GM19099 (cell line): ENCODE data around the gene RASAL3.

ENCODE experiments used
- POLR2A ChIP-seq: IDR thresholded peaks from 3 replicates; pipeline ENCODE4 v1.6.1; 2011; ENCODE audit warnings: low read depth; ENCODE audit not compliant: insufficient read length; ENCODE audit errors: extremely low read depth

RASAL3 gene

DNA sequence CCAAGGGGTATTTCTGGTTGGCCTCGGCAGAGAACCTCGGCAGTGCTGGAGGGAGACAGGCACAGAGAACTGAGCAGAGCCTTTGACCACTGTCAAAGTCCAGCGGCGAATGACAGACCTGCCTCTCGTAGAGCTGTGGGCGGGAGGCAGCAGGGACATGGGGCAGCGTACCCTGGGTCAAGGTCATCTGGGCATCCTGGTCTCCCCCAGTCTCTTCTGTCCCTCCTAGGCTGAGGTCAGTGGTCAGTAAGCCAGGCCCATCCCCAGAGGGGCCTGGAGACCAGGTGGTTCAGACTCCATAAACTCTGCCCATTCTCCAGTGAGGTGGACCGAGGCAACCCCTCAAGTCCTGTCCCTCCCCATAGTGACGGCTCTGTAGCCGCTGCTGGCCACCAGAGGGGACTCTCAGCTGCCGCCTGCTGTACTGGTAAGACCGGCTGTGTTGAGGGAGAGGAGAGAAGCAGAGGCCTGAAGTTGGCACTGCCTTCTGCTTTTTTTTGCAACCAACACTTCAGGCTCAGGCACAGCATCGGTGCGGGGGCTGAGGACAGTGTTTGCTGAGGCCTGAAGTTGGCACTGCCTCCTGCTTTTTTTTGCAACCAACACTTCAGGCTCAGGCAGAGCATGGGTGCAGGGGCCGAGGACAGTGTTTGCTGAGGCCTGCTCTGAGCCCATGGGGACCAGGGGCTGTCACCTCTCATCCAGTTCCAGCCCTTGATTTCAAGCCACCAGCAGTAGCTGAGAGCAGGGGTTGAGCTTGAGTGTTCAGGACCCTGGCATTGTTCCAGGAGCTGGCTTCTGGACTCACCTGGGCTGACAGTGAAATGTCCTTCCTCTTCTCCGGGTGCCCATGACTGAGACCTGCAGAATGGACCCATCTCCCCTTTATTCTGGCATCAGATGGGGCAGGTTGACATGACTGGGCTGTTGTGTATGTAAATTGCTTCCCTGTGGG is 15.3 kb upstream of the RASAL3 start, which contains the start of gene PGLYRP2:
TSS of gene PGLYRP2 (minus strand) at position 111 of the 955 bp plus-strand sequence. CDS start 130 bp downstream, outside the sequence.
- no peak for TF ChIP-seq POLR2A

DNA sequence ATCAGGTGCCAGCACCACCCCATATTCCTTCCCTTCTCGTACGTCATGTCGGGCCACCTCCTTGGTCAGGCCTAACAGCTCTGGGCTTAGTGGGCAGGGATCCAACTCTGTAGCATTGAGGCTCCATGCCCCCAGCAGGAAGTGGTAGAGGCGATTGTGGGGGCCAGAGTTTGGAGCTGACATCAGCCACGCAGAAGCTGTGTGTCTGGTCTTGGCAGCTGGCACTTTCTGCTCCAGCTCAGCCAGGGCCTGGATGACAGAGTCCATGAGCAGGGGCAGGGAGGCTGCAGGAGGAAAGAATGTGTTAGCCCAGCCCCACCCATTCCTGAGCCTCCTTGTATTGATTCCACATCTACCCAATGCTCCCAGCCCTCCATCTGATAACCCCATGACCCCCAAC is 12.0 kb upstream of the RASAL3 start:
- TF ChIP-seq POLR2A: no peak

DNA sequence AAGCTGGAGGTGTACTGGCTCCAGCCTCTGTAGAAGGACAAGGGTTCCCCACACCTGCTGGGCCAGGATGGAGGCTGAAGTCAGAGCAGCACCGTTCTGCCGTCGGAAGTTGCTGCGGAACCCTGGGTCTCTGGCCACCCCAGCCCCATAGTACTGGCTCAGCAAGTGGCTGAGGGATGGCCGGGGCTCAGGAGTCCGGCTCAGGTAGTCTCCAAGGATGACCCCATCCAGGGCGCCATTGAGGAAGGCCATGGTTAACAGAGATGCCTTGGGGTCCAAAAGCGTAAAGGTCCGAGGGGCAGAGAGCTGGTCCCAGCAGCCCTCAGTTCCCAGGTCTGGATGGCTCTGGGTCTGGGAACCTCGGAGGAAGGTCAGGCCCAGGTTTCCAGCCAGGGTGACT is 11.3 kb upstream of the RASAL3 start:
- no peak for TF ChIP-seq POLR2A

DNA sequence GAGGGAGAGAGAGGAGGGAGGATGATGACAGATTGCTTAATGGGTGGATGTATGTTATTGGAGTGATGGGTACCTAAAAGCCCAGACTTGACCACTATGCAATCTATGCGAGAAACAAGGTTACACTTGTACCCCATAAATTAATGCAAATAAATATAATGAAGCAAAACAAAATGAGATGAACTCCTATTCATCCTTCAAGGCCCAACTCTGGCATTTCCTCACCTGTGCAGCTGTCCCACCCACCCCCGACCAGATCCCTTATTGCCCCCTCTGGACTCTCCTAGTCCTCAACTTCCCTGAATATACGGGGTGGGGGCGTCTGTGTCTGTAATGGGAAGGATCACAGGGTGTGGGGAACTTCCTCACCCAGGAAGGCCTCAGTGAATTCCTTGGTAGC is 10.8 kb upstream of the RASAL3 start:
- TF ChIP-seq POLR2A: no peak

DNA sequence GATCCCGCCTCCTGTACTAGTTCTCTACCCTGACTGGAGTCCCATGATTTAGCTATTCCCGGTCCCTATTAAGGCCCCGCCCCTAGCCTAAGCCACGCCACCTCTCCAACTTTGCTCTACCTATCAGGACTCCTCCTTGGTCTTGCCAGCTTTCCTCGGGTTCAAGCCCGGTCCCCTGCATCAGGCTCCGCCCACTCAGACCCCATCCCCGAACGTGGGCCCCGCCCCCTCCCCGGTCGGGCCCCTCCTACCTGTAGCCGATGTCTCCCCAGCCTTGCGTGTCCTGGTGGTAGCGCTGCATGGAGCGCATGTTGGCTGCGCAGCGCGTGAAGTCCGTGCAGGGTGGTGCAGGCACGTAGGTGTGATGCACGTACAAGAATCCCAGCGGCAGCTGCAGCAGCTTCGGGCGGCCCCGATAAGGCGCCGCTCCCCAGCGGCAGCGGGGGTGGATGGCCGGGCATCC is 7.3 kb upstream of the RASAL3 start:
- no peak for TF ChIP-seq POLR2A

DNA sequence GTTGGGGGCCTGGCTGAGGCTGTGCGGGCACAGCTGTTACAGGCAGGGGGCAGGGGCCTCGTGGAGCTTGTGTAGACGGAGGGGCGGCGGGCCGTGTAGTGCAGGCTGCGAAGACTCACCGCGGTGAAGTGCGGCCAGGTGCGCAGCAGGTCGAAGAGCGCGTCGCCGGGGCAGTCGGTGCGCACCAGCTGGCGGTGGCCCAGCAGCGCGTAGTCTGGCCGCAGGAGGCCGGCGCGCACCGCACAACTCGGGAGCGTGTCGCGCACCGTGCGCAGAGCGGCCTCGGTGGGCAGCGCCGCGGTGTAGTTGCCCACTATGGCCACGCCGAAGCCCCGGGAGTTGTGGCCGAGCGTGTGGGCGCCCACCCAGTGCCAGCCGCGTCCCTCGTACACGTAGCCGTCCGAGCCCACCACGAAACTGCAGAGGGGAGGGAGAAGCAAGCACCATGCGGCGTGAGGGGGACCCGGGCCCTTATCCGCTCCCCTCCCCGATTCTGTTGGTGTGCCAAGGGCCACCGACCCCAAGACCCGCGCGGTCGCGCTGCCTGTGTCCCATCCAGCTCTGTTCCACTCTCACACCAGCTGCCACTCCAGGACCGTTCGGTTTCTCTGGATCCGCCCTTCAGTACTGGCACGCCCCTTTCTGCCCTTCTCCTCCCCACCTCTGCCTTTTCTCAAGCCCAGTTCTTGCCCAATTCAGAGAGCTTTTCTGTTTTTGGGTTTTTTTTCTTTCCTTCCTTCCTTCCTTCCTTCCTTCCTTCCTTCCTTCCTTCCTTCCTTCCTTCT is 5.4 kb upstream of the RASAL3 start:
- TF ChIP-seq POLR2A: no peak

DNA sequence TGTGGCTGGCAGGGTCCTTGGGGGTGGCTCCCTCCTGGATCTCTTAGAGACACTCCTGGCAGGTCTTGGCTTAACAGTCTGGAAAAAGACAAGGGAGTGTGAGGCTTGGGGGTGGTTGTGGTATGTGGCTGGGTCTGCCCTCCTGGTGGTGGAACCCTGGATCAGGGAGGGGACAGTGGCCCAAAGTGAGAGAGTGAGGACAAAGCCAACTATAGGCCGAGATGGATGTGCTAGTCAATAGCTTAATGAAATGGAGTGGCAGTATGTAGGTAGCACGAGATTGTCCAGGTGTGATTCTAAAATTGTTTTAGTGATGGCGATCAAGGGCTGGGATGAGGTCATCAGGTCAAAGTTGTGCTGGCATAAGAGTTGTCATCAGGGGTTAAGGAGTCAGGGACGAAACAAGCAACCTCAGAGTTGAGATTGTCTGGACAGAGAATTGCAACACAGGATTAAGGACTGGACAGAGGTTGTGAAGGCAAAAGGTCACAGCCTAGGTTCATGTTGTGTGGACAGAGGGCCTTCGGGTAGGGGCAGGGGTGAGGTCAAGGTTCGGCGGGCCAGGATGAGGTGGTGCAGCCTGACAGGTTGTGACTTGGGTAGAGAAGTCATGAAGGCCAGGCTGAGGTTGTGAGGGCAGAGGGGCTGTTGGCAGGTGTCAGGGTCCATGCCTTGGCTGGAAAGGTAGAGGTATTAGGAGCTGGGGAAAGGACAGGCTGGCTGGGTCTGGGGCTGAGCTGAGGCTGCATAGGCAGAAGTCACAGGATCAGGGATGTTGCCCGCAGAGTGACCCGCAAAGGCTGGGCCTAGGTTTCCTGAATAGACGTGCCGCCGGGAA is 4.5 kb upstream of the RASAL3 start:
- TF ChIP-seq POLR2A: no peak

DNA sequence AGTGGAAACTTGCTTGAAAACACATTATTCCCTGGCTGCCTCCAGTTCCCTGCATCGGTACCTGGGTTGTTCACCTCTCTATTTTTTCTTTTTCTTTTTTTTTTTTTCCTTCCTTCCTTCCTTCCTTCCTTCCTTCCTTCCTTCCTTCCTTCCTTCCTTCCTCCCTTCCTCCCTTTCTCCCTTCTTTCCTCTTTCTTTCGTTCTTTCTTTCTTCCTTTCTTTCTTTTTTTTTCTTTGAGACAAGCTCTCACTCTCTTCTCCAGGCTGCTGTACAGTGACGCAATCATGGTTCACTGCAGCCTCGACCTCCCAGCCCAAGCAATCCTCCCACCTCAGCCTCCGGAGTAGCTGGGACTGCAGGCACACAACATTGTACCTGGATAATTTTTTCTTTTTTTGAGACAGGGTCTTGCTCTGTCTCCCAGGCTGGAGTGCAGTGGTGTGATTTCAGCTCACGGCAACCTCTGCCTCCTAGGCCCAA is 3.4 kb upstream of the RASAL3 start:
- no peak for TF ChIP-seq POLR2A

DNA sequence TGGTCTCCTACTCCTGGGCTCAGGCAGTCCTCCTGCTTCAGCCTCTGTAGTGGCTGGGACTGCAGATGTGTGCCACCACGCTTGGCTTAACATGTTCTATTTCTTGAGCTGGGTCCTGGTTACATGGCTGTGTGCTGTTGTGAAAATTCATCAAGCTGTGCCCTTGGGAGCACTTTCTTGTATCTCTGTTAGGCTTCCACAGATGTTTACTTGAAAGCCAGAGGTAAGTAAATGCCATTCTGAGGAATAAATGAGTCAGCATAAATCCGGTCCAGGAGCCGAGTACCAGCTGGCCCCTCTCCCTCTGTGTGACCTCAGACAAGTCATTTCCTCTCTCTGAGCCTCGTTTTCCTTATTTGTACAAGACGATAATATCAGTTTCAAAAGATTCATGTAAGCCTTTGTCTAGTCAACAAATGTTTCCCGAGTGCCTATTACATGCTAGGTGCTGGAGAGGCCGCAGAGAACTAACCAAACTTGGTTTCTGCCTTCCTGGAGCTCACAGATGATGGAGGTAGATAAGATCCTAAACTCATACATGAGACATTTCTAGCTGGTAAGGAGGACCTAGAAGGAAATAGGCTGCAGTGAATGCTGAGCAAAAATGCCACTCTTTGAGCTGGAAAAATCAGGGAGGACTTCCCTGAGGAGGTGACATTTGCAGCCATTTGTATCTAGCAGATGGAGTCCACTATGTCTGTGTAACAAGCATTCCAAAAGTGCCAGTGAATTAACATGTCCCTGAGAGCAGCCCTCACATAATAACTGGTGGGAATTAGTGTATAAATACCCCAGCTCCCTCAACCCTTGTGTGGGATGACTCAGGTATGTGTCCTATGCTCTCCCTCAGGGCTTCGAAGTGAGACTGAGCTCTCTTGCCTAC is 2.7 kb upstream of the RASAL3 start:
- no peak for TF ChIP-seq POLR2A

DNA sequence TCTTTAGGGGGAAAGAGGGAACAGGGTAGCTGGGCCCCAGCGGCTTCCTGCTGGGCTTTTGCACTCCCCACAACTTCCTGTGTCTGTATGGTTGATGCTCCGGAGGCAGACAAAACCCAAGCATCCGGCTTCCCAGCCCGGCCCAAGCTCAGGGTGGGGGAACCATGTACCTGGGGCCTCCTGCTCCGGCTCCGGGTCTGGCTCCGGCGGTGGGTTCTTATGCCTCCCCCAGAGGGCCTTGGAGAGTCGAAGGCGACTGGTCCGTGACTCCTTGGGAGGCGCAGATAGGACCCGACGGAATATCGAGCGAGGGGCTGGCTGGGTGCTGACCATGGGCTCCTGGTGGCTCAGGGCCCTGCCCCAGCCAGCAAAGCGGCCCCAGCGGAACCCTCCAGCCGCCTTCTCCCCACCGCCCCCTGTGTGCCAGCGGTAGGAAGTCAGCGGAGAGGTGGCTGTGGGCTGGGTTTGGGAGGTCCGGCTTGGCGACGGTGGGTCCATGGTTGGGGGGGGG is 428 bp downstream of the RASAL3 start:
- TF ChIP-seq POLR2A: peak; percentile 73

DNA sequence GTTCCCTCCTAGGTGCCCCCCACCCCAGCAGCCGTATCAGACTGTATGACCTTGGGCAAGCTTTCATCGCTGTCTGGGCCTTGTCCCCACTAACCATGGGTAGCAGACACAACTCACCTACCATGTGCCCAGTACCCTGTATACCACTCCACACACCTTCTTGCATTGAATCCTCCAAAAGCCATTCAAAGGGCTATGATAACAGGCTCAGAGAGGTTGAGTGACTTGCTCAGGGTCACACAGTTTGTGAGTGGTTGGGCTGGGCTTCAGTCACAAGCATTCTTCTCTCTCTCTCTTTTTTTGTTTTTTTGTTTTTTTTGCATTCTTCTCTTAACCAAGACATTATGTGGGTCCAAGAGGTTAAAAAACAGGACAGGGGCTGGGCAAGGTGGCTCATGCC is 2.6 kb downstream of the RASAL3 start:
- TF ChIP-seq POLR2A: no peak

DNA sequence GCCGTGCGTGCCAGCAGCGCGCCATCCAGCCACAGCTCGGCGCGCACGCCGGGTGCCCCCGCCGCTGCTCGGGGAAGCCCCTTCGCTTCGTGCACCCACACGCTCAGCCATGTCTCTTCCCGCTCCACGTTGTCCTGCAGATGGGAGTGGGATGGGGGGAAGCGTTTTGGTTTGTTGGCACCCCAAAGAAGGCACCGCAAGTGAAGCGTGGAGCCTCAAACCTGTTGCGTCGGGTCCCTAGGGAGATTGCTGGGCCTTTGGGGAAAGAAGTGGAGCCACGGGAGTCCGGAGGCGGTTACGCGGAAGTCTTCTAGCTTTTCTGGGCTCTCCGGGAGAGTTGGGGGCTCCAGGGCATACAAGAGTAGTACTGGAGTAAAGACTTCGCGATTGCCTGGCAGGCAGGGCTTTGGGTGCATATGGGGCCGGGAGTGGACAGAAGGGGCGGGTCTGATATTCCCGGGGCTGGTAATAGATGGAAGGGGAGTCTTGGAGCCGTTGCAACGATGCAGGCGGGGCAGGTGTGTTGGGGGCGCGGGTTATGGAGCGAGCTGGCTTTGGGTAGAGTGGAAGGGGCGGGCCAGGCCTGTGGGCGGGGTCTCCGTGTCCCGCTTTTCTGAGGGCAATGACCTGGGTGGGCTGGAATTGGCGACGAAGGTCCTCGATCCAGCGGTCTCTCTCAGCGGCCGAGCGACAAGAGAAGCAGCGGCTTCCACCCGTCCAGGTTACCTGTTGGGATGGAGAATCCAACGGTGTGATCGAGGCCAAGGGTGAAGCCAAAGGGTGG is 6.5 kb downstream of the RASAL3 start:
- TF ChIP-seq POLR2A: peak; percentile 28

DNA sequence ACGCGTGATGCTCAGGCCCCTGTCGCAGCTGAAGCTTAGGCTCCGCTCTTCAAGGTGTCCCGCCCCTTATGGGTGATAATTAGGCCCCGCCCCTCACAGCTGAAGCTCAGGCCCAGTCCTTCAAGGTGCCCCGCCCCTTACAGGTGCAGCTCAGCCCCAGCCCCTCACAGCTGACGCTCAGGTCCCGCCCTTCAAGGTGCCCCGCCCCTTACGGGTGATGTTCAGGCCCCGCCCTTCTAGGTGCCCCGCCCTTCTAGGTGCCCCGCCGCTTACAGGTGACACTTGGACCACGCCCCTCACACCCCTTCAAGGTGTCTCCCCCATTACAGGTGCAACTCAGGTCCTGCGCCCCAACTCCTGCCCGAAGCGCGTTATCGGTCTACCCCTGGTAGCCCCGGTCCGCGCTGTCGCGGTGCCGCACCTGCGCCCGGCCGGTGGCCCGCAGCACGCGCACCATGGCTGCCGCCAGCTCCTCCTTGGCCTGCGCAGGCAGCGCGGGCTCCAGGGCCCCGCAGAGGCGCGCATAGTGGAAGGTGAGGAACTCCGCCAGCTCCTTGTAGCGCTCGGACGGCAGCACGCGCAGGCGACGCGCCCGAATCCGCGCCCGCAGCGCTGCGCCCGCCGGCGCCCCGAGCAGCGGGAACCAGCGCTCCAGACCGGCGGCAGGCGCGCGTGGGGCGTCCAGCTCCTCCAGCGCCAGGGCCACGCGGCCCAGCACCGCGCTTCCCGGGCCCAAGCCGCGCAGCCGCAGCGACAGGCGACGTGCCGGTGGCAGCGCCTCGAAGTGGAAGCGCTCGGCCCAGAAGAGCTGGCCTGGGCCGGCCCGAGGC is 7.3 kb downstream of the RASAL3 start:
- no peak for TF ChIP-seq POLR2A
